ENCODE measurements around the gene TSSK6. TPM values are rescaled to one million over a fixed set of nuclear protein-coding genes. Genes with fewer than 3 reads are reported as not detected.
A peak's percentile ranks its signal among the peaks of the same experiment; 100 is the strongest.

The TSSK6 gene
- total RNA-seq, 3 donors from 2014 or later, result 1.8 to 2.5 (median 2.3) TPM

- no peak for ATAC-seq
- Histone ChIP-seq H3K9me3 (no peaks in the 10 kb centered on the region), H3K4me1 (ENCODE audit: low read depth) (peaks cover 19% of the 10 kb centered on the region), H3K4me3 (no peak overlapping the region), H3K36me3 (ENCODE audit: low read depth) (peaks cover 14% of the 10 kb centered on the region)
- DNase-seq, result no peak
- intact Hi-C loops (cut with DNase I, micrococcal nuclease), result loop anchor here (5.0 to 10.0 kb wide), 2 partner anchors 127 to 129 kb away; no protein-coding TSS in a partner anchor
- no peak for TF ChIP-seq CTCF (IDR thresholded peaks at IDR 0.05)
Measured at GRCh38 chr19:19493841-19494546, 21.4 kb downstream of the TSSK6 start.

GRCh38 chr19:19492026-19492610 lies 23.2 kb downstream of the TSSK6 start:
- H3K9me3 ChIP-seq, result no peaks in the 10 kb centered on the region
- DNase-seq, result peak in 1 of 3 donors; percentile 46
- peaks cover 38% of the 10 kb centered on the region for H3K4me1 ChIP-seq (ENCODE audit: low read depth)
- intact Hi-C loops (cut with DNase I, micrococcal nuclease), result loop anchor here (5.0 to 10.0 kb wide), 2 partner anchors 125 to 127 kb away; no protein-coding TSS in a partner anchor
- ATAC-seq, result no peak
- TF ChIP-seq CTCF (IDR thresholded peaks at IDR 0.05), result no peak
- peaks cover 11% of the 10 kb centered on the region for H3K36me3 ChIP-seq (ENCODE audit: low read depth)
- no peak overlapping the region for H3K4me3 ChIP-seq

GRCh38 chr19:19491321-19492025 lies 23.9 kb downstream of the TSSK6 start:
- peaks cover 8% of the 10 kb centered on the region for H3K36me3 ChIP-seq (ENCODE audit: low read depth)
- H3K4me3 ChIP-seq, result no peak overlapping the region
- peaks cover 43% of the 10 kb centered on the region for H3K4me1 ChIP-seq (ENCODE audit: low read depth)
- peak in 1 of 3 donors; percentile 43 for DNase-seq
- TF ChIP-seq CTCF (IDR thresholded peaks at IDR 0.05), result no peak
- intact Hi-C loops (cut with DNase I, micrococcal nuclease), result loop anchor here (5.0 to 10.0 kb wide), 2 partner anchors 124 to 127 kb away; no protein-coding TSS in a partner anchor
- no peak for ATAC-seq
- H3K9me3 ChIP-seq, result no peaks in the 10 kb centered on the region

GRCh38 chr19:19490214-19490968 lies 25.0 kb downstream of the TSSK6 start:
- Histone ChIP-seq H3K9me3 (no peaks in the 10 kb centered on the region), H3K4me3 (no peak overlapping the region), H3K4me1 (ENCODE audit: low read depth) (peaks cover 47% of the 10 kb centered on the region), H3K36me3 (ENCODE audit: low read depth) (no peaks in the 10 kb centered on the region)
- DNase-seq (peak; percentile 69 to 89 (median 78)), ATAC-seq (peak; percentile 65)
- intact Hi-C loops (cut with DNase I, micrococcal nuclease), result loop anchor here (5.0 to 10.0 kb wide), 2 partner anchors 123 to 126 kb away; no protein-coding TSS in a partner anchor
- TF ChIP-seq CTCF (IDR thresholded peaks at IDR 0.05), result peak; percentile 70

- peaks cover 47% of the 10 kb centered on the region for H3K4me1 ChIP-seq (ENCODE audit: low read depth)
- TF ChIP-seq CTCF (IDR thresholded peaks at IDR 0.05), result no peak
- DNase-seq (peak in 1 of 3 donors; percentile 61), ATAC-seq (peak; percentile 2)
- intact Hi-C loops (cut with DNase I, micrococcal nuclease), result loop anchor here (5.0 to 10.0 kb wide), 3 partner anchors 85 to 125 kb away; partner anchors contain the start of gene GATAD2A (in 1 of the 2)
- no peak overlapping the region for H3K4me3 ChIP-seq
- H3K9me3 ChIP-seq, result no peaks in the 10 kb centered on the region
- H3K36me3 ChIP-seq (ENCODE audit: low read depth), result no peaks in the 10 kb centered on the region
Measured at GRCh38 chr19:19489804-19490204, 25.5 kb downstream of the TSSK6 start.
